A549 (cell line): ENCODE measurements around the gene ZNF528. TPM values are rescaled to one million over a fixed set of nuclear protein-coding genes. Genes with fewer than 3 reads are reported as not detected.
A peak's percentile ranks its signal among the peaks of the same experiment; 100 is the strongest.

Experiments
- ATAC-seq, 2 experiments: fragments of 200-7000 bp in 1 of 2; fragments of >200 bp in 1 of 2; cut with Nextera tagmentation in 1 of 2; cut with Tn5 transposase in 1 of 2; 3 replicates each; pipeline versions ENCODE4 v1.8.0 to v1.9.1; 2018 to 2020; ENCODE audit warnings: mild to moderate bottlenecking in 1 of 2, moderate library complexity in 1 of 2
- CTCF ChIA-PET: fragments of 300-600 bp; sonication (Branson Sonifier 250); formaldehyde crosslinking; extraction: SDS; loops from one replicate; lab custom pipeline; 2021; ENCODE audit warnings: antibody characterized with exemption, inconsistent platforms; lab: Yijun Ruan, JAX
- POLR2A ChIA-PET: fragments of 350-600 bp; formaldehyde crosslinking; extraction: SDS; loops from one replicate; lab custom pipeline; 2021; ENCODE audit warnings: antibody characterized with exemption, inconsistent platforms; lab: Yijun Ruan, JAX
- DNase-seq, 2 experiments: peaks; one replicate each; pipeline versions ENCODE4 v3.0.0 to v3.0.0-alpha.2; 2011 to 2016; ENCODE audit warnings: low read depth in 1 of 2, low spot score in 1 of 2
- FAIRE-seq: peaks from 2 replicates; lab custom pipeline; 2011; peaks lifted over from hg19 to GRCh38; lab: Jason Lieb, UNC
- H3K27ac ChIP-seq, 2 experiments: fragments of >200 bp; sonication (Bioruptor Twin); formaldehyde crosslinking; 3 replicates each; pipeline ENCODE4 v1.5.1; 2016 to 2017
- H3K4me1 ChIP-seq: fragments of >200 bp; sonication (Bioruptor Twin); formaldehyde crosslinking; 3 replicates; pipeline ENCODE4 v1.6.1; 2016
- H3K4me2 ChIP-seq: fragments of >200 bp; sonication (Bioruptor Twin); formaldehyde crosslinking; 3 replicates; pipeline ENCODE4 v1.6.1; 2016
- H3K4me3 ChIP-seq: fragments of >200 bp; sonication (Bioruptor Twin); formaldehyde crosslinking; 3 replicates; pipeline ENCODE4 v1.5.1; 2016
- H3K9me3 ChIP-seq: fragments of >200 bp; sonication (Bioruptor Twin); formaldehyde crosslinking; 3 replicates; pipeline ENCODE4 v1.6.1; 2016
- BHLHE40 ChIP-seq: IDR thresholded peaks from 2 replicates; pipeline ENCODE4 v1.6.1; 2012; ENCODE audit warnings: low read depth, low read length, inconsistent platforms
- CBX8 ChIP-seq: fragments of 200-600 bp; sonication (generic); IDR thresholded peaks from 2 replicates; pipeline ENCODE4 v1.6.1; 2016
- EHF ChIP-seq: fragments of 250-450 bp; sonication (Bioruptor Pico); IDR thresholded peaks from 2 replicates; pipeline ENCODE4 v1.5.0; 2020; ENCODE audit warnings: mild to moderate bottlenecking
- ESRRA ChIP-seq: fragments of 150-350 bp; IDR thresholded peaks from 2 replicates; pipeline ENCODE4 v1.6.1; 2014; ENCODE audit warnings: mild to moderate bottlenecking, low read length, borderline replicate concordance
- FOSB ChIP-seq: fragments of 250-450 bp; sonication (Bioruptor Pico); IDR thresholded peaks from 2 replicates; pipeline ENCODE4 v1.5.0; 2020; ENCODE audit warnings: mild to moderate bottlenecking, moderate library complexity
- FOSL2 ChIP-seq, 2 experiments: fragments of 450-650 bp in 1 of 2; fragments of >200 bp in 1 of 2; sonication (Bioruptor Twin) in 1 of 2; formaldehyde crosslinking; IDR thresholded peaks; 2 replicates each; pipeline versions ENCODE4 v1.5.0 to v1.6.1; 2016 to 2020; ENCODE audit warnings: mild to moderate bottlenecking in 1 of 2, moderate library complexity in 1 of 2
- HEYL ChIP-seq: fragments of 250-450 bp; sonication (Bioruptor Pico); IDR thresholded peaks from 2 replicates; pipeline ENCODE4 v1.8.0; 2021; ENCODE audit warnings: mild to moderate bottlenecking, moderate library complexity
- KDM5A ChIP-seq: fragments of 200-600 bp; sonication (generic); IDR thresholded peaks from 2 replicates; pipeline ENCODE4 v1.6.1; 2016; ENCODE audit warnings: antibody characterized with exemption, mild to moderate bottlenecking
- MYC ChIP-seq: IDR thresholded peaks from 2 replicates; pipeline ENCODE4 v1.6.1; 2012; ENCODE audit warnings: mild to moderate bottlenecking, inconsistent platforms, low read length, improper control_type of control experiment, borderline replicate concordance
- NR3C1 ChIP-seq: fragments of >200 bp; sonication (Bioruptor Twin); formaldehyde crosslinking; IDR thresholded peaks from 3 replicates; pipeline ENCODE4 v1.6.1; 2017
- POLR2AphosphoS2 ChIP-seq: conservative IDR thresholded peaks from 2 replicates; pipeline ENCODE4 v1.6.1; 2012; ENCODE audit warnings: low read length, improper control_type of control experiment, inconsistent platforms
- RAD21 ChIP-seq, 2 experiments: fragments of >200 bp in 1 of 2; sonication (Bioruptor Twin) in 1 of 2; formaldehyde crosslinking in 1 of 2; IDR thresholded peaks in 1 of 2; conservative IDR thresholded peaks in 1 of 2; 2 replicates in 1 of 2; 3 replicates in 1 of 2; pipeline ENCODE4 v1.6.1; 2012 to 2018; ENCODE audit warnings: inconsistent platforms in 1 of 2
- RNF2 ChIP-seq: fragments of 200-600 bp; sonication (generic); IDR thresholded peaks from 2 replicates; pipeline ENCODE4 v1.6.1; 2016; ENCODE audit warnings: low read depth, mild to moderate bottlenecking, antibody characterized with exemption, moderate library complexity, borderline replicate concordance
- SMC3 ChIP-seq: fragments of >200 bp; sonication (Bioruptor Twin); formaldehyde crosslinking; IDR thresholded peaks from 3 replicates; pipeline ENCODE4 v1.6.1; 2018; ENCODE audit warnings: inconsistent platforms
- SREBF2 ChIP-seq: fragments of 450-650 bp; IDR thresholded peaks from 2 replicates; pipeline ENCODE4 v1.6.1; 2014; ENCODE audit warnings: mild to moderate bottlenecking, moderate library complexity
- ZFP36 ChIP-seq: fragments of 450-650 bp; IDR thresholded peaks from 2 replicates; pipeline ENCODE4 v1.6.1; 2014; ENCODE audit warnings: borderline replicate concordance; ENCODE audit not compliant: partially characterized antibody
- WGBS: methylation state at CpG from one replicate; pipeline ENCODE4 v1.1.6; 2017; ENCODE audit errors: missing lambda C conversion rate; 5-methylcytosine and 5-hydroxymethylcytosine counted together
- polyA plus RNA-seq, 4 experiments: library from polyadenylated mRNA; depleted of rRNA in 3 of 4; stranded (reverse); fragments of >200 nt; fragmentation: RNase III in 1 of 4; extraction: RNeasy Plus Mini Kit Qiagen cat#74134 plus additional on column Dnase treatment in 1 of 4; gene quantifications; 2 replicates in 3 of 4; 3 replicates in 1 of 4; pipeline ENCODE4 v1.2.3, GENCODE V29; 2011 to 2017
- TF ChIP-seq, protein P1 (sequence below): fragments of 450-650 bp; IDR thresholded peaks from 2 replicates; pipeline ENCODE4 v1.6.1; 2014; ENCODE audit warnings: antibody characterized with exemption
- TF ChIP-seq, protein P2 (sequence below): fragments of >200 bp; sonication (Bioruptor Twin); formaldehyde crosslinking; IDR thresholded peaks from 3 replicates; pipeline ENCODE4 v1.6.1; 2016
- TF ChIP-seq, protein P3 (sequence below): fragments of 150-350 bp; IDR thresholded peaks from 2 replicates; pipeline ENCODE4 v1.6.1; 2014; ENCODE audit warnings: low read depth, mild to moderate bottlenecking, low read length

Gene ZNF528
- polyA plus RNA-seq, 2 of the 4 experiments (the other 2 are of a cell fraction): 0.26 to 0.70 TPM

DNA sequence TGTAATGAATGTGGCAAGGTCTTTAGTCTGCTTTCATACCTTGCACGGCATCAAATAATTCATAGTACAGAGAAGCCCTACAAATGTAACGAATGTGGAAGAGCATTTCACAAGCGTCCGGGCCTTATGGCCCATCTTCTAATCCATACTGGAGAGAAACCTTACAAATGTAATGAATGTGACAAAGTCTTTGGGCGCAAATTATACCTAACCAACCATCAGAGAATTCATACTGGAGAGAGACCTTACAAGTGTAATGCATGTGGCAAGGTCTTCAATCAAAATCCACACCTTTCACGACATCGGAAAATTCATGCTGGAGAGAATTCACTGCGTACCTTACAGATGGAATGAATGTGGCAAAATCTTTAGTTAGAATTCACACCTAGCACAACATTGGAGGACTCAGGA lies 31.2 kb upstream of the ZNF528 start (continued):
- TF ChIP-seq, protein P1, sequence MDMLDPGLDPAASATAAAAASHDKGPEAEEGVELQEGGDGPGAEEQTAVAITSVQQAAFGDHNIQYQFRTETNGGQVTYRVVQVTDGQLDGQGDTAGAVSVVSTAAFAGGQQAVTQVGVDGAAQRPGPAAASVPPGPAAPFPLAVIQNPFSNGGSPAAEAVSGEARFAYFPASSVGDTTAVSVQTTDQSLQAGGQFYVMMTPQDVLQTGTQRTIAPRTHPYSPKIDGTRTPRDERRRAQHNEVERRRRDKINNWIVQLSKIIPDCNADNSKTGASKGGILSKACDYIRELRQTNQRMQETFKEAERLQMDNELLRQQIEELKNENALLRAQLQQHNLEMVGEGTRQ: no peak

DNA sequence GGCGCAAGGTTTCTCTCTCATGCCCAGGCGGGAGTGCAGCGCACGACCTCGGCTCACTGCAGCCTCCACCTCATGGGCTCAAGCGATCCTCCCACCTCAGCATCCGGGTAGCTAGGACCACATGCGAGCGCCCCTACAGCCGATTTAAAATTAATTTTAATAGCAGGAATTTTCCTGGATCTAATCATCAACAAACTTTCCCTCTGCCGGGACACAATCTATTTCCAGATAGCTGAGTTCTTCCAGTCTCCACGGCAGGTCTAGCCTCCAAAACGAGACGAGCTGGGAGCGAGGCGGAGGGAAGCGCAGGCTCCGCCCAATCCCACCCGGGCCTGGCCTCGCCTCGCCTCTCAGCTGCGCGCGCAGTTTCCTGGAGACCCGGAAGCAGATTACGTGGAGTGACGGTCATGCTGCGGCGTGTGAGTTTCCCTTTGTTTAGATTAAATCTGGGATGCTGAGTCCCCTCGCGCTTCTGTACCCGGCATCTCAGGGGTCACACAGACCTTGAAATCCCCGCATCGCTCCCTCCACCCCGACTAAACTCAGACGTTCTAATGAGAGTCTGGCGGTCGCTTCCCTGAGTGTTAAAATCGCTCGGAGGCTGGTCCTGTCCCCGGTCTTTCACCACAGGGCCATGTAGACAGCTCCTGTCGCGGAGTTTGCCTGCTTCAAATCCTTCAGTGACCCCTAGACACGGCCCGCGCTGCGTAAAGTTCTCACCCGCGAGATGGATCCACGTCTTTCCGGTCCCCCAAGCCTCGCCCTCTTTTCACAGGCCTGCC lies 27.9 kb upstream of the ZNF528 start, which contains the start of gene ZNF880:
Gene ZNF880, plus strand, starts transcription at position 365 of the 782 bp plus-strand sequence. Its CDS starts 43 bp downstream, at position 408.
- Histone ChIP-seq H3K4me1 (no peaks in the 10 kb centered on the region), H3K4me2 (no peak within 1 kb of the TSS), H3K4me3 (peak within 1 kb of the TSS; percentile 26; the same call in 2 of the 3 replicates), H3K27ac (no peak within 1 kb of the TSS), H3K9me3 (peaks cover 82% of the 10 kb centered on the region)
- TF ChIP-seq SMC3 (no peak), FOSB (CRISPR knock-in tag) (no peak), KDM5A (no peak), HEYL (no peak)
- TF ChIP-seq, protein P2, sequence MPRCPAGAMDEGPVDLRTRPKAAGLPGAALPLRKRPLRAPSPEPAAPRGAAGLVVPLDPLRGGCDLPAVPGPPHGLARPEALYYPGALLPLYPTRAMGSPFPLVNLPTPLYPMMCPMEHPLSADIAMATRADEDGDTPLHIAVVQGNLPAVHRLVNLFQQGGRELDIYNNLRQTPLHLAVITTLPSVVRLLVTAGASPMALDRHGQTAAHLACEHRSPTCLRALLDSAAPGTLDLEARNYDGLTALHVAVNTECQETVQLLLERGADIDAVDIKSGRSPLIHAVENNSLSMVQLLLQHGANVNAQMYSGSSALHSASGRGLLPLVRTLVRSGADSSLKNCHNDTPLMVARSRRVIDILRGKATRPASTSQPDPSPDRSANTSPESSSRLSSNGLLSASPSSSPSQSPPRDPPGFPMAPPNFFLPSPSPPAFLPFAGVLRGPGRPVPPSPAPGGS: no peak
- FAIRE-seq: no peak
- POLR2A ChIA-PET: no interaction called here
- CTCF ChIA-PET: no interaction called here
- DNase-seq: peak; percentile 6 to 66
- peak in 1 of 2 experiments; percentile 73; a peak in 3 of 6 replicates for ATAC-seq
- 29% methylated on average over 39 of the region's 52 CpGs for WGBS

DNA sequence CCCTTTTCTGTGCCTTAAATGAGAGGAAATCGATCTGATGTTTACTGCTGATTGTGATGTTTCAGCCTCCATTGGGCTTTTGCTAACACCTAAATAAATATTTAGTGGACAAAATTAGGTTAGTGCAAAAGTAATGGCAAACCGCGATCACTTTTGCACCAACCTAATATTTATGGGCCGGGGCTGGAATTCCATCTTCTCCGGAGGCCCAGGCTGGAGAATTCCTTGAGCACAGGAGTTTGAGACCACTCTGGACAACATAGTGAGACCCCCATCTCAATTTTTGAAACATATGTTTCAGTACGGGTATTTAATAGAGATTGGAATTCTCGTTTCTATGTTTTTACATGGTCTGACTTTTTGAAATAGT lies 27.3 kb upstream of the ZNF528 start:
- 54% methylated on average over 7 of the region's 7 CpGs for WGBS
- ATAC-seq (no peak), FAIRE-seq (no peak), DNase-seq (no peak)
- no peak for TF ChIP-seq SMC3
- TF ChIP-seq RAD21 (conservative IDR thresholded peaks at IDR 0.05 in 1 of 2, IDR thresholded peaks at IDR 0.05 in 1 of 2): no peak
- TF ChIP-seq, protein P3, sequence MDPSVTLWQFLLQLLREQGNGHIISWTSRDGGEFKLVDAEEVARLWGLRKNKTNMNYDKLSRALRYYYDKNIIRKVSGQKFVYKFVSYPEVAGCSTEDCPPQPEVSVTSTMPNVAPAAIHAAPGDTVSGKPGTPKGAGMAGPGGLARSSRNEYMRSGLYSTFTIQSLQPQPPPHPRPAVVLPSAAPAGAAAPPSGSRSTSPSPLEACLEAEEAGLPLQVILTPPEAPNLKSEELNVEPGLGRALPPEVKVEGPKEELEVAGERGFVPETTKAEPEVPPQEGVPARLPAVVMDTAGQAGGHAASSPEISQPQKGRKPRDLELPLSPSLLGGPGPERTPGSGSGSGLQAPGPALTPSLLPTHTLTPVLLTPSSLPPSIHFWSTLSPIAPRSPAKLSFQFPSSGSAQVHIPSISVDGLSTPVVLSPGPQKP: no peak
- no peak for TF ChIP-seq ESRRA
- no peak for TF ChIP-seq FOSL2 (IDR thresholded peaks at IDR 0.05)
- no peak for TF ChIP-seq FOSL2 (CRISPR knock-in tag; IDR thresholded peaks at IDR 0.05)
- TF ChIP-seq MYC: no peak
- TF ChIP-seq BHLHE40: no peak
- TF ChIP-seq HEYL: no peak
- TF ChIP-seq SREBF2: no peak
- TF ChIP-seq NR3C1: no peak
- no peak for TF ChIP-seq POLR2AphosphoS2
- no peak for TF ChIP-seq CBX8
- ChIA-PET POLR2A (no interaction called here), CTCF (no interaction called here)
- Histone ChIP-seq H3K9me3 (peaks cover 82% of the 10 kb centered on the region), H3K4me1 (no peaks in the 10 kb centered on the region), H3K27ac (no peak overlapping the region), H3K4me3 (peak overlapping the region; percentile 26; the same call in 2 of the 3 replicates), H3K4me2 (no peak overlapping the region)

DNA sequence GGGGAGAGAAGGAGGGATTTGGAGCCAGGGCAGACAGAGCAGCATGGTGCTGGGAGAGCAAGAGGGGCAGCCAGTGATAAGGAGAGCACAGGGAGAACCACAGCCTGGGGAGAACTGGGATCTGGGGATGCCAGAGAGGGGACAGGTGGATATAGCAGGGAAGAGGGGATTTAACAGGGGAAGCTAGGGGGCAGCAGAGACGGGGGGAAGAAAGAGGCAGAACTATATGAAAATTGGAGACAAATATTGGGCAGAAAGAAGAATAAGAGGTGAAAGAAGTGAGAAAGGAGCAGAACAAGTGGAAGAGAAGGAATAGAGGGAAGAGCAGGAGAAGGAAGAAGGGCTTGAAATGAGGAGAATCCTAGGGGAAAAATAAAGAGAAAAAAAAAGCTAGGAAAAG lies 6.5 kb upstream of the ZNF528 start:
- no peak for ATAC-seq
- DNase-seq: no peak
- H3K4me2 ChIP-seq: no peak overlapping the region
- H3K9me3 ChIP-seq: peaks cover 61% of the 10 kb centered on the region
- H3K27ac ChIP-seq: no peak overlapping the region
- WGBS: 0% methylated on average over 1 of the region's 1 CpG
- H3K4me3 ChIP-seq: no peak overlapping the region
- ChIA-PET POLR2A (no interaction called here), CTCF (no interaction called here)
- no peak for TF ChIP-seq ESRRA
- TF ChIP-seq RAD21 (conservative IDR thresholded peaks at IDR 0.05 in 1 of 2, IDR thresholded peaks at IDR 0.05 in 1 of 2): no peak
- no peak for TF ChIP-seq RNF2
- no peak for TF ChIP-seq SREBF2
- no peak for TF ChIP-seq ZFP36
- no peak for TF ChIP-seq EHF (CRISPR knock-in tag)
- FAIRE-seq: no peak
- no peaks in the 10 kb centered on the region for H3K4me1 ChIP-seq
